Smooth muscle cell (in vitro differentiated cells): Measurements from ENCODE around the gene C3orf33. TPM values are rescaled to one million over a fixed set of nuclear protein-coding genes. Genes with fewer than 3 reads are reported as not detected.
A peak's percentile ranks its signal among the peaks of the same experiment; 100 is the strongest.

Experiments used
- DNase-seq: peaks from one replicate; lab custom pipeline; 2025; ENCODE audit not compliant: unreplicated experiment; lab: John Stamatoyannopoulos, UW
- H2AFZ ChIP-seq: fragments of 200-600 bp; sonication (generic); 2 replicates; pipeline ENCODE4 v1.6.0; 2016; ENCODE audit warnings: antibody characterized with exemption, low read depth, mild to moderate bottlenecking
- H3F3A ChIP-seq: fragments of 200-600 bp; sonication (generic); 2 replicates; pipeline ENCODE4 v1.6.0; 2017; ENCODE audit warnings: antibody characterized with exemption, low read depth
- H3K27ac ChIP-seq: fragments of 200-600 bp; sonication (generic); 2 replicates; pipeline ENCODE4 v1.5.1; 2016; ENCODE audit warnings: low read depth, mild to moderate bottlenecking
- H3K27me3 ChIP-seq: fragments of 200-600 bp; sonication (generic); 2 replicates; pipeline ENCODE4 v1.6.1; 2016; ENCODE audit warnings: low read depth, mild to moderate bottlenecking
- H3K36me3 ChIP-seq: fragments of 200-600 bp; sonication (generic); 2 replicates; pipeline ENCODE4 v1.5.1; 2016; ENCODE audit warnings: low read depth
- H3K4me1 ChIP-seq: fragments of 200-600 bp; sonication (generic); 2 replicates; pipeline ENCODE4 v1.5.1; 2016; ENCODE audit warnings: low read depth
- H3K4me2 ChIP-seq: fragments of 200-600 bp; sonication (generic); 2 replicates; pipeline ENCODE4 v1.6.0; 2016; ENCODE audit warnings: mild to moderate bottlenecking
- H3K4me3 ChIP-seq: fragments of 200-600 bp; sonication (generic); 2 replicates; pipeline ENCODE4 v1.5.1; 2016; ENCODE audit warnings: mild to moderate bottlenecking
- H3K79me2 ChIP-seq: fragments of 200-600 bp; sonication (generic); 2 replicates; pipeline ENCODE4 v1.6.0; 2016; ENCODE audit warnings: low read depth, mild to moderate bottlenecking
- H3K9ac ChIP-seq: fragments of 200-600 bp; sonication (generic); 2 replicates; pipeline ENCODE4 v1.6.0; 2016; ENCODE audit warnings: low read depth
- H3K9me3 ChIP-seq: fragments of 200-600 bp; sonication (generic); replicated peaks from 2 replicates; pipeline ENCODE4 v1.5.1; 2016; ENCODE audit warnings: low read depth
- H4K20me1 ChIP-seq: fragments of 200-600 bp; sonication (generic); 2 replicates; pipeline ENCODE4 v1.6.0; 2016; ENCODE audit warnings: low read depth
- WGBS: methylation state at CpG from one replicate; pipeline ENCODE4 v1.1.7; 2016; ENCODE audit warnings: low lambda C conversion rate; 5-methylcytosine and 5-hydroxymethylcytosine counted together
- polyA plus RNA-seq: library from polyadenylated mRNA; unstranded; fragments of >200 nt; fragmentation: Nextera tagmentation; extraction: Ambion mirVana; gene quantifications from 2 replicates; pipeline ENCODE4 v1.2.1, GENCODE V29; 2016
- total RNA-seq: library from RNA; depleted of rRNA; stranded (reverse); fragments of >200 nt; gene quantifications from 2 replicates; pipeline ENCODE4 v1.2.3, GENCODE V29; 2014
- TF ChIP-seq, protein P1 (sequence below): fragments of 200-600 bp; sonication (generic); IDR thresholded peaks from 2 replicates; pipeline ENCODE4 v1.5.1; 2017; ENCODE audit warnings: borderline replicate concordance, mild to moderate bottlenecking, antibody characterized with exemption; ENCODE audit not compliant: insufficient read depth, poor library complexity, severe bottlenecking

Gene C3orf33
- total and polyA plus RNA-seq, 2 experiments from 2014 or later: 3.4 to 4.3 TPM

DNA sequence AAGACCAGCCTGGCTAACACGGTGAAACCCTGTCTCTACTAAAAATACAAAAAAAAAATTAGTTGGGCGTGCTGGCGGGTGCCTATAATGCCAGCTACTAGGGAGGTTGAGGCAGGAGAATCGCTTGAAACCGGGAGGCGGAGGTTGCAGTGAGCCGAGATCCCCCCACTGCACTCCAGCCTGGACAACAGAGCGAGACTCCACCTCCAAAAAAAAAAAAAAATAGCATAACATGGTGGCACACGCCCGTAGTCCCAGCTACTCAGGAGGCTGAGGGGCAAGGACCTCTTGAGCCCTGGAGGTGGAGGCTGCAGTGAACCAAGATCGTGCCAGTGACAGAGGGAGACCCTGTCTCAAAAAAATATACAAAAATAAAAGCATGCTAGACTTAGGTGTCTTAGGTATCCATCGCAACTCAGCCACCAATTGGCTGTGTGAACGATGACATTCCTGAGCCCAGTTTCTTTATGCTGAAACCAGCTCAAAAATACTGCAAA is 67.5 kb downstream of the C3orf33 start:
- Histone ChIP-seq H2AFZ (no peak overlapping the region), H3K27ac (no peak overlapping the region), H4K20me1 (no peaks in the 10 kb centered on the region), H3F3A (no peaks in the 10 kb centered on the region), H3K4me1 (peaks cover 25% of the 10 kb centered on the region), H3K9me3 (no peaks in the 10 kb centered on the region), H3K27me3 (peaks cover 20% of the 10 kb centered on the region), H3K4me2 (no peak overlapping the region), H3K4me3 (peak overlapping the region; percentile 28), H3K79me2 (no peaks in the 10 kb centered on the region), H3K9ac (no peak overlapping the region), H3K36me3 (no peaks in the 10 kb centered on the region)
- TF ChIP-seq, protein P1, sequence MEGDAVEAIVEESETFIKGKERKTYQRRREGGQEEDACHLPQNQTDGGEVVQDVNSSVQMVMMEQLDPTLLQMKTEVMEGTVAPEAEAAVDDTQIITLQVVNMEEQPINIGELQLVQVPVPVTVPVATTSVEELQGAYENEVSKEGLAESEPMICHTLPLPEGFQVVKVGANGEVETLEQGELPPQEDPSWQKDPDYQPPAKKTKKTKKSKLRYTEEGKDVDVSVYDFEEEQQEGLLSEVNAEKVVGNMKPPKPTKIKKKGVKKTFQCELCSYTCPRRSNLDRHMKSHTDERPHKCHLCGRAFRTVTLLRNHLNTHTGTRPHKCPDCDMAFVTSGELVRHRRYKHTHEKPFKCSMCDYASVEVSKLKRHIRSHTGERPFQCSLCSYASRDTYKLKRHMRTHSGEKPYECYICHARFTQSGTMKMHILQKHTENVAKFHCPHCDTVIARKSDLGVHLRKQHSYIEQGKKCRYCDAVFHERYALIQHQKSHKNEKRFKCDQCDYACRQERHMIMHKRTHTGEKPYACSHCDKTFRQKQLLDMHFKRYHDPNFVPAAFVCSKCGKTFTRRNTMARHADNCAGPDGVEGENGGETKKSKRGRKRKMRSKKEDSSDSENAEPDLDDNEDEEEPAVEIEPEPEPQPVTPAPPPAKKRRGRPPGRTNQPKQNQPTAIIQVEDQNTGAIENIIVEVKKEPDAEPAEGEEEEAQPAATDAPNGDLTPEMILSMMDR: no peak
- 92% methylated on average over 13 of the region's 13 CpGs for WGBS
- DNase-seq: no peak

DNA sequence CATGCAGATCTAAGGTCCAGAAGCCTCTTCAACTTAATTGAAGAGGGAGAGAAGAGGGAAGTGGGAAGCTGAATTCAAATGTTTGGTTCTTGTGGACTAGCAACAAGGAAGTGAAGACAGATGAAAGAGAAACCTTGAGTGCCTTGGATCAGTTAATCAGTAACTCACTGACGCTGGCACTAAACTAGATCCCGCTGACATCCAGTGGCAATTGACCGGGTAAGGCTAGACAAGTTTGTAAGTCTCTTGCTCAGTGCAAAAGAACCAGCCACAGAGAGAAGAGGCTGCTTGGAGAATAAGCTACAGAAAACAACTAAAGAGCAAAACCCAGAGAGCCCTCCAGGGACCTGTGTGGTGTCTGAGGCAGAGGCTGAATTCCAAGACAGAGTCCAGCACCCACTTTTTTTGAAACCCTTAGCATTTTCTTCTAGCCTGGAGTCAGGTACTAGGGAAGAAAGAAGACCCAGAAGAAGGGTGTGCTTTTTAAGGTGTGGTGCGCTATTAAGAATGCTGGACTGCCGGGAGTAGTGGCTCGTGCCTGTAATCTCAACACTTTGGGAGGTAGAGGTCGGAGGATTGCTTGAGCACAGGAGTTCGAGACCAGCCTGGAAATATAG is 68.1 kb downstream of the C3orf33 start:
- no peak overlapping the region for H3K4me2 ChIP-seq
- DNase-seq: no peak
- H3K4me1 ChIP-seq: peaks cover 24% of the 10 kb centered on the region
- H3K4me3 ChIP-seq: peak overlapping the region; percentile 28
- no peaks in the 10 kb centered on the region for H4K20me1 ChIP-seq
- 72% methylated on average over 8 of the region's 8 CpGs for WGBS
- peaks cover 13% of the 10 kb centered on the region for H3K27me3 ChIP-seq
- no peaks in the 10 kb centered on the region for H3K79me2 ChIP-seq
- no peaks in the 10 kb centered on the region for H3K36me3 ChIP-seq
- TF ChIP-seq, protein P1: no peak
- H3K9me3 ChIP-seq: no peaks in the 10 kb centered on the region
- H2AFZ ChIP-seq: no peak overlapping the region
- no peak overlapping the region for H3K27ac ChIP-seq
- no peaks in the 10 kb centered on the region for H3F3A ChIP-seq
- no peak overlapping the region for H3K9ac ChIP-seq

DNA sequence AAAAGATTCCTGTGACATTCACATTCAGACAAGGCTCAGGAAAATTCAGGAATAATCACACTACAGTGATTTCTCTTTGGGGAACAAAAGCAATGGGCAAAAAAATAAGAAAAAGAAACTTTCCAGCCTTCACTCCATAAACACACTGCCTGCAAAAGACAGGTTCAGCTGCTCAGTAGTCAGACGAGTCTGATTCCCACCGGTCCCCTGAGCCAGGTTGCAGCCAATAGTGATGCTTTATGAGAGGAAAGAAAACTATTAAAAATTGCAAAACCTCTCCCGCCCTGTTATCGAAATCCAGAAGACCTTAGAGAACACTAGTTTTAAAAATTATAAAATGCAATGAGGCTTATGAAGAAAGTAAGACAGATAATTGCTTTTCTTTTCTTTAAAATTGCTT is 69.7 kb downstream of the C3orf33 start:
- H3K27me3 ChIP-seq: no peaks in the 10 kb centered on the region
- H3K4me1 ChIP-seq: peaks cover 9% of the 10 kb centered on the region
- no peaks in the 10 kb centered on the region for H4K20me1 ChIP-seq
- TF ChIP-seq, protein P1: no peak
- H3K4me2 ChIP-seq: no peak overlapping the region
- 85% methylated on average over 4 of the region's 4 CpGs for WGBS
- H3K36me3 ChIP-seq: no peaks in the 10 kb centered on the region
- H3K27ac ChIP-seq: no peak overlapping the region
- H3K79me2 ChIP-seq: no peaks in the 10 kb centered on the region
- H3K4me3 ChIP-seq: no peak overlapping the region
- H2AFZ ChIP-seq: no peak overlapping the region
- H3K9ac ChIP-seq: no peak overlapping the region
- H3K9me3 ChIP-seq: no peaks in the 10 kb centered on the region
- H3F3A ChIP-seq: no peaks in the 10 kb centered on the region
- no peak for DNase-seq

DNA sequence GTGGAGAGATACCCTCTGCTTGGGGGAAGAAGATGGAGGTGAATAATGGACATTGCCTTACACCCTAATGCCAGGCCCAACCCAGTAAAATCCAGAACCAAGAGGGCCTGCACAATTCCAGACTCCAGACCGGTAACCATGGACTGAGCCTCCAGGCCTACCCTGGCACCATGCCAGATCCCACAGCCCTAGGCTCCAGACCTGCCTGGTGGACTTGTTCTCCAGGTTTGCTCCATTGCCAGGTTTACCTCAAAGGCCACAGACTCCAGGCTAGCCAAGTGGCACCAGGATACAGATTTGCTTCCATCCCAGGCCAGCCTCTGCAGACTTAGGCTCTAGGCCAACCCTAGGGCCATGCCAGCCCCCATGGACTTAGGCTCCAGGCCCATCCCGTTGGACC is 75.2 kb downstream of the C3orf33 start:
- DNase-seq: no peak
- no peak overlapping the region for H3K4me2 ChIP-seq
- H3K79me2 ChIP-seq: no peaks in the 10 kb centered on the region
- no peak overlapping the region for H3K27ac ChIP-seq
- H3K9me3 ChIP-seq: no peaks in the 10 kb centered on the region
- H3K36me3 ChIP-seq: no peaks in the 10 kb centered on the region
- H3K27me3 ChIP-seq: no peaks in the 10 kb centered on the region
- no peak overlapping the region for H3K9ac ChIP-seq
- H3K4me3 ChIP-seq: no peak overlapping the region
- H3F3A ChIP-seq: no peaks in the 10 kb centered on the region
- 94% methylated on average over 2 of the region's 2 CpGs for WGBS
- H2AFZ ChIP-seq: no peak overlapping the region
- no peaks in the 10 kb centered on the region for H4K20me1 ChIP-seq
- no peaks in the 10 kb centered on the region for H3K4me1 ChIP-seq
- TF ChIP-seq, protein P1: no peak
